ENCODE results near the gene ARHGAP23. TPM values are rescaled to one million over a fixed set of nuclear protein-coding genes. Genes with fewer than 3 reads are reported as not detected.

ARHGAP23 gene
- polyA plus RNA-seq, 3 donors, result 0.03 to 0.21 (median 0.09) TPM

- no peaks in the 10 kb centered on the region for H3K79me2 ChIP-seq (ENCODE audit: insufficient read depth, low read length)
- H3K36me3 Mint-ChIP-seq, result no peaks in the 10 kb centered on the region
- no peaks in the 10 kb centered on the region for H3K9me3 Mint-ChIP-seq
- WGBS (ENCODE audit: insufficient coverage), result 65% methylated on average over 3 of the region's 7 CpGs
- H3K9me3 ChIP-seq (replicated peaks in 1 of 2; ENCODE audit: control insufficient read depth in 1 of 2, insufficient read depth in 1 of 2, low read length in 2 of 2), result no peaks in the 10 kb centered on the region
- peak overlapping the region in 1 of 7 donors; percentile 18 for H3K27ac Mint-ChIP-seq
- DNase-seq, result no peak
- peaks cover 0 to 5% (median 3%) of the 10 kb centered on the region in 3 donors for H3K27me3 Mint-ChIP-seq (ENCODE audit: low read depth in 3 of 3)
- no peak overlapping the region for H2AFZ ChIP-seq (ENCODE audit: insufficient read depth, low read depth, low read length, poor library complexity, severe bottlenecking)
- no peaks in the 10 kb centered on the region for H3K4me1 ChIP-seq (ENCODE audit: control insufficient read depth in 1 of 2, insufficient read depth in 2 of 2, low read length in 2 of 2)
- H3K4me1 Mint-ChIP-seq, result peaks cover 6% of the 10 kb centered on the region
- no peak overlapping the region for H3K4me2 ChIP-seq (replicated peaks; ENCODE audit: extremely low read depth, low read length, poor library complexity, severe bottlenecking)
- H3K36me3 ChIP-seq (replicated peaks in 1 of 2; ENCODE audit: control insufficient read depth in 1 of 2, insufficient read depth in 2 of 2, low read length in 2 of 2), result no peaks in the 10 kb centered on the region
- TF ChIP-seq CTCF (IDR thresholded peaks at IDR 0.05), result no peak
- H4K20me1 ChIP-seq (ENCODE audit: insufficient read depth, low read length), result no peaks in the 10 kb centered on the region
- H3K27ac ChIP-seq (ENCODE audit: low read depth in 1 of 2, low read length in 2 of 2), result no peak overlapping the region
- no peak overlapping the region for H3K9ac ChIP-seq (ENCODE audit: insufficient read depth, low read length, poor library complexity, severe bottlenecking)
- H3K27me3 ChIP-seq (ENCODE audit: control insufficient read depth in 2 of 2, insufficient read depth in 2 of 2, low read length in 2 of 2), result no peaks in the 10 kb centered on the region
- H3K4me3 ChIP-seq (replicated peaks in 1 of 3; ENCODE audit: low read depth in 2 of 3, low read length in 3 of 3), result no peak overlapping the region
- intact Hi-C loops (cut with micrococcal nuclease), result no loop called here
- H3K4me3 Mint-ChIP-seq, result no peak overlapping the region
Measured at GRCh38 chr17:38443356-38444031, 15.2 kb downstream of the ARHGAP23 start.

GRCh38 chr17:38444151-38444550 is 15.9 kb downstream of the ARHGAP23 start:
- H3K4me3 ChIP-seq (replicated peaks in 1 of 3; ENCODE audit: low read depth in 2 of 3, low read length in 3 of 3), result no peak overlapping the region
- H3K4me1 ChIP-seq (ENCODE audit: control insufficient read depth in 1 of 2, insufficient read depth in 2 of 2, low read length in 2 of 2), result no peaks in the 10 kb centered on the region
- H3K27me3 ChIP-seq (ENCODE audit: control insufficient read depth in 2 of 2, insufficient read depth in 2 of 2, low read length in 2 of 2), result no peaks in the 10 kb centered on the region
- H3K9me3 ChIP-seq (replicated peaks in 1 of 2; ENCODE audit: control insufficient read depth in 1 of 2, insufficient read depth in 1 of 2, low read length in 2 of 2), result no peaks in the 10 kb centered on the region
- intact Hi-C loops (cut with micrococcal nuclease), result no loop called here
- peak in 1 of 3 donors; percentile 15 for DNase-seq
- no peak overlapping the region for H2AFZ ChIP-seq (ENCODE audit: insufficient read depth, low read depth, low read length, poor library complexity, severe bottlenecking)
- Mint-ChIP-seq H3K9me3 (no peaks in the 10 kb centered on the region), H3K4me3 (no peak overlapping the region), H3K27me3 (ENCODE audit: low read depth in 3 of 3) (peaks cover 0 to 4% (median 3%) of the 10 kb centered on the region in 3 donors), H3K27ac (no peak overlapping the region), H3K36me3 (no peaks in the 10 kb centered on the region), H3K4me1 (peaks cover 6% of the 10 kb centered on the region)
- H3K79me2 ChIP-seq (ENCODE audit: insufficient read depth, low read length), result no peaks in the 10 kb centered on the region
- no peaks in the 10 kb centered on the region for H4K20me1 ChIP-seq (ENCODE audit: insufficient read depth, low read length)
- peak overlapping the region; percentile 21 for H3K9ac ChIP-seq (ENCODE audit: insufficient read depth, low read length, poor library complexity, severe bottlenecking)
- 25% methylated on average over 13 of the region's 14 CpGs for WGBS (ENCODE audit: insufficient coverage)
- peak; percentile 66 for TF ChIP-seq CTCF (IDR thresholded peaks at IDR 0.05)
- H3K4me2 ChIP-seq (replicated peaks; ENCODE audit: extremely low read depth, low read length, poor library complexity, severe bottlenecking), result no peak overlapping the region
- H3K36me3 ChIP-seq (replicated peaks in 1 of 2; ENCODE audit: control insufficient read depth in 1 of 2, insufficient read depth in 2 of 2, low read length in 2 of 2), result no peaks in the 10 kb centered on the region
- H3K27ac ChIP-seq (ENCODE audit: low read depth in 1 of 2, low read length in 2 of 2), result no peak overlapping the region
